SK-MEL-5 (cell line): Measurements from ENCODE around the gene TRAPPC3L. TPM values are rescaled to one million over a fixed set of nuclear protein-coding genes. Genes with fewer than 3 reads are reported as not detected.
"Not testable (repeated sequence)": the region's sequence is repeated elsewhere in the genome, so short reads cannot be mapped to it uniquely, and the experiment has no call there.

Experiments used
- DNase-seq: peaks from one replicate; pipeline ENCODE4 v3.0.0-alpha.2; 2016; ENCODE audit warnings: low read depth, low spot score
- in situ Hi-C: cut with HindIII; loops from 2 replicates; pipeline ENCODE4 v1.10.0; 2016; ENCODE audit warnings: low sequenced_read_pairs, high pct_unique_total_duplicates, low pct_unique_long_range_greater_than_20kb
- total RNA-seq: library from RNA; depleted of rRNA; stranded (reverse); fragments of >200 nt; shearing (Covaris generic); gene quantifications from 2 replicates; pipeline ENCODE4 v1.2.3, GENCODE V29; 2014

TRAPPC3L gene
- total RNA-seq, 1 experiment from 2014 or later, result not detected

GRCh38 chr6:116529466-116530290, 15.8 kb downstream of the TRAPPC3L start:
- no peak for DNase-seq
- in situ Hi-C loops, result no loop called here

- no peak for DNase-seq
These were observed 16.7 kb downstream of the TRAPPC3L start for GRCh38 chr6:116528780-116529179.

GRCh38 chr6:116528133-116528532, 17.4 kb downstream of the TRAPPC3L start:
- in situ Hi-C loops, result no loop called here
- DNase-seq, result no peak

More at GRCh38 chr6:116528780-116529179, 16.7 kb downstream of the TRAPPC3L start:
- in situ Hi-C loops, result no loop called here

GRCh38 chr6:116524236-116524635, 21.2 kb downstream of the TRAPPC3L start:
- DNase-seq, result no peak
- in situ Hi-C loops, result no loop called here

GRCh38 chr6:116522896-116523295, 22.6 kb downstream of the TRAPPC3L start:
- in situ Hi-C loops, result no loop called here
- DNase-seq, result no peak

GRCh38 chr6:116518621-116519368, 26.7 kb downstream of the TRAPPC3L start:
- in situ Hi-C loops, result no loop called here
- DNase-seq, result no peak

- in situ Hi-C loops, result no loop called here
- DNase-seq, result no peak
These were observed 30.3 kb downstream of the TRAPPC3L start for GRCh38 chr6:116515141-116515540.

- in situ Hi-C loops, result no loop called here
- no peak for DNase-seq
These were observed 31.4 kb downstream of the TRAPPC3L start for GRCh38 chr6:116514111-116514510.

GRCh38 chr6:116513224-116513875, 32.1 kb downstream of the TRAPPC3L start:
- in situ Hi-C loops, result no loop called here
- DNase-seq, result no peak

GRCh38 chr6:116512734-116513133, 32.8 kb downstream of the TRAPPC3L start:
- DNase-seq, result no peak
- in situ Hi-C loops, result no loop called here

GRCh38 chr6:116512111-116512559, 33.3 kb downstream of the TRAPPC3L start:
- in situ Hi-C loops, result no loop called here
- no peak for DNase-seq

- in situ Hi-C loops, result no loop called here
- peak; percentile 85 for DNase-seq
These were observed 33.9 kb downstream of the TRAPPC3L start, which contains the start of gene CALHM5 for GRCh38 chr6:116511424-116512110. Gene CALHM5 (plus strand): TSS chr6:116511639. CDS start chr6:116511697, 58 bp downstream.

- in situ Hi-C loops, result no loop called here
- DNase-seq, result no peak
These were observed 37.0 kb downstream of the TRAPPC3L start for GRCh38 chr6:116508527-116508926.

- DNase-seq, result no peak
- in situ Hi-C loops, result no loop called here
These were observed 38.2 kb downstream of the TRAPPC3L start for GRCh38 chr6:116507324-116507723.

GRCh38 chr6:116500969-116501433, 44.5 kb downstream of the TRAPPC3L start:
- no peak for DNase-seq
- in situ Hi-C loops, result no loop called here

GRCh38 chr6:116497113-116497676, 48.3 kb downstream of the TRAPPC3L start:
- in situ Hi-C loops, result no loop called here
- no peak for DNase-seq

- in situ Hi-C loops, DNase-seq: not testable (repeated sequence)
These were observed 50.3 kb downstream of the TRAPPC3L start for GRCh38 chr6:116495161-116495560.
